Measurements from ENCODE around the gene FUT1. TPM values are rescaled to one million over a fixed set of nuclear protein-coding genes. Genes with fewer than 3 reads are reported as not detected.

Gene FUT1
- total and polyA plus RNA-seq, 9 of the 15 experiments (the other 6 are each of a cell fraction or from before 2014, with no cell fraction given): 2.3 to 18.5 (median 8.8) TPM

DNA sequence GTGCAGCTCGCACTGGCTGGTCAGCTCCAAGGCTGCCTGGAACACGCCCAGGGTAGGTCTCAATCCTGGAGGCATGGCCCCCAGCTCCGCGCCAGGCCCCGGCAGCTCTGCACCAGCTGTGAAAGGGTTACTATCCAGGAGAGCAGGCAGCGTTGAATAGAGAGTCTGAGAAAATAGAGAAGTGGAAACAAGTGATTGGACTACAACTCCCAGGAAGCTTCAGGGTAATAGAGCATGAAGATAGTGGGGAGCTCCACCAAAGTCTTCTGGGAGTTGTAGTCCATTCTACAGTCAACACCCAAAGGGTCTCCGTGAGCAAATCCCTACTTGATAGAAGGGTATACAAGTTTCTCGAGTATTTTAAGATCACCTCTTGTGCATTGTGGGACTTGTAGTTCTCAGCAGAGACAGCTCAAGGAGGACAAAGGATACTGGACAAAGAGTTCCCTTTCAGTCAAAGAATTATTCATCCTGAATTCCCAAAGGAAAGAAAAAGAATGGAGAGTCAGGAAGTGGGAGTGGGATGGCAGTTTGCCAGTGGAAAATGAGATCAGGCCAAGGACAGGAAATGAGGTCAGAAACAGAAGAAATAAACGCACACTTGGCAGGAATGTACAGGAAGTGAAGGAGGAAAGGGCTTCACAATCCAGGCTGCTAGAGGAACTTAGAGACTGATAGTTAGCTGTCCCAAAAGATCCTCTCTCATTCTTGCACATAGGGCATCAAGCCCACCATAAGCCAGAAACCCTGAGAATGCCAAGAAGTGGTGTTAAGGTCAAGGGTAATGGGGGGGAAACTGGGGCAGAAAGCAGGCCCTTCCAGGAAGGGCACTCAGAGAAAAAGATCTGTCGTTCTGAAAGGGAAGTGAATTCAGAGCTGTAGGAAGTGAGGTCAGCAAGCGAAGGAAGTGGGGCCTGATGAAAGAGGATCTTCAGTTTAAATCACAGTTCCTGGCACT lies 27.4 kb downstream of the FUT1 start (continued):
- TF ChIP-seq, protein P1, sequence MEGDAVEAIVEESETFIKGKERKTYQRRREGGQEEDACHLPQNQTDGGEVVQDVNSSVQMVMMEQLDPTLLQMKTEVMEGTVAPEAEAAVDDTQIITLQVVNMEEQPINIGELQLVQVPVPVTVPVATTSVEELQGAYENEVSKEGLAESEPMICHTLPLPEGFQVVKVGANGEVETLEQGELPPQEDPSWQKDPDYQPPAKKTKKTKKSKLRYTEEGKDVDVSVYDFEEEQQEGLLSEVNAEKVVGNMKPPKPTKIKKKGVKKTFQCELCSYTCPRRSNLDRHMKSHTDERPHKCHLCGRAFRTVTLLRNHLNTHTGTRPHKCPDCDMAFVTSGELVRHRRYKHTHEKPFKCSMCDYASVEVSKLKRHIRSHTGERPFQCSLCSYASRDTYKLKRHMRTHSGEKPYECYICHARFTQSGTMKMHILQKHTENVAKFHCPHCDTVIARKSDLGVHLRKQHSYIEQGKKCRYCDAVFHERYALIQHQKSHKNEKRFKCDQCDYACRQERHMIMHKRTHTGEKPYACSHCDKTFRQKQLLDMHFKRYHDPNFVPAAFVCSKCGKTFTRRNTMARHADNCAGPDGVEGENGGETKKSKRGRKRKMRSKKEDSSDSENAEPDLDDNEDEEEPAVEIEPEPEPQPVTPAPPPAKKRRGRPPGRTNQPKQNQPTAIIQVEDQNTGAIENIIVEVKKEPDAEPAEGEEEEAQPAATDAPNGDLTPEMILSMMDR (IDR thresholded peaks at IDR 0.05 in 2 of 3, conservative IDR thresholded peaks at IDR 0.05 in 1 of 3; ENCODE audit: insufficient read depth in 2 of 3, low read depth in 1 of 3, low read length in 3 of 3): no peak
- no peak for TF ChIP-seq NEUROD1 (IDR thresholded peaks at IDR 0.05; ENCODE audit: borderline replicate concordance, low read depth, low read length, partially characterized antibody)
- peak; percentile 43 for TF ChIP-seq POLR2A (conservative IDR thresholded peaks at IDR 0.05)
- no peak for TF ChIP-seq MYNN (IDR thresholded peaks at IDR 0.05)
- no peak for TF ChIP-seq MYNN (CRISPR knock-in tag; IDR thresholded peaks at IDR 0.05)
- TF ChIP-seq MTA3 (IDR thresholded peaks at IDR 0.05; ENCODE audit: borderline replicate concordance): 0 out of 2 replicates have a peak, but pooled peaks have one; percentile 41
- no peak for TF ChIP-seq CEBPB (tag; IDR thresholded peaks at IDR 0.05)
- TF ChIP-seq ZBTB2 (IDR thresholded peaks at IDR 0.05): peak; percentile 27; the same call in 1 of the 2 replicates
- TF ChIP-seq SRSF9 (IDR thresholded peaks at IDR 0.05; ENCODE audit: borderline replicate concordance, low read depth, low read length): no peak
- TF ChIP-seq ZNF589 (CRISPR knock-in tag; IDR thresholded peaks at IDR 0.05; ENCODE audit: low read depth): peak; percentile 61; the same call in 1 of the 2 replicates
- TF ChIP-seq ZNF280A (IDR thresholded peaks at IDR 0.05; ENCODE audit: low read depth, partially characterized antibody): no peak
- peak in 1 of 2 experiments; percentile 17; a peak in 1 of 4 replicates for TF ChIP-seq HDAC1 (IDR thresholded peaks at IDR 0.05)
- TF ChIP-seq MYC (IDR thresholded peaks at IDR 0.05; ENCODE audit: low read depth, low read length): no peak; the same call in 1 of the 2 replicates
- no peak for TF ChIP-seq MYC (CRISPR knock-in tag; IDR thresholded peaks at IDR 0.05; ENCODE audit: borderline replicate concordance, low read depth)
- TF ChIP-seq ZSCAN32 (CRISPR knock-in tag; IDR thresholded peaks at IDR 0.05): no peak
- TF ChIP-seq NCOA1 (IDR thresholded peaks at IDR 0.05; ENCODE audit: low read depth): peak; percentile 79
- no peak for TF ChIP-seq CHCHD3 (CRISPR knock-in tag; IDR thresholded peaks at IDR 0.05)
- TF ChIP-seq ETS2 (tag; IDR thresholded peaks at IDR 0.05; ENCODE audit: borderline replicate concordance, poor library complexity, severe bottlenecking): no peak
- TF ChIP-seq NFIC (IDR thresholded peaks at IDR 0.05): peak; percentile 96
- TF ChIP-seq ZC3H4 (CRISPR knock-in tag; IDR thresholded peaks at IDR 0.05; ENCODE audit: borderline replicate concordance): no peak

Measured in K562 (cell line).